ENCODE data around the gene DNAH11. TPM values are rescaled to one million over a fixed set of nuclear protein-coding genes. Genes with fewer than 3 reads are reported as not detected.

The DNAH11 gene
- total RNA-seq, 4 donors from 2014 or later, result 0.10 to 0.62 (median 0.23) TPM

GRCh38 chr7:21948364-21948763 lies 405.5 kb downstream of the DNAH11 start:
- intact Hi-C loops (cut with DNase I; ENCODE audit: low total_unique reads) (no loop called here), in situ Hi-C loops (cut with MboI; ENCODE audit: low sequenced_read_pairs in 4 of 4) (no loop called here)
- Histone ChIP-seq H3K27me3 (no peaks in the 10 kb centered on the region), H3K36me3 (no peaks in the 10 kb centered on the region), H3K27ac (no peak overlapping the region), H3K4me3 (no peak overlapping the region), H3K4me1 (peaks cover under 1 to 1% of the 10 kb centered on the region in 2 donors), H3K9me3 (no peaks in the 10 kb centered on the region)
- ATAC-seq, result no peak
- TF ChIP-seq CTCF (IDR thresholded peaks at IDR 0.05 in 4 of 5, conservative IDR thresholded peaks at IDR 0.05 in 1 of 5), result no peak
- no peak for TF ChIP-seq POLR2A (IDR thresholded peaks at IDR 0.05)
- no peak for DNase-seq

DNA sequence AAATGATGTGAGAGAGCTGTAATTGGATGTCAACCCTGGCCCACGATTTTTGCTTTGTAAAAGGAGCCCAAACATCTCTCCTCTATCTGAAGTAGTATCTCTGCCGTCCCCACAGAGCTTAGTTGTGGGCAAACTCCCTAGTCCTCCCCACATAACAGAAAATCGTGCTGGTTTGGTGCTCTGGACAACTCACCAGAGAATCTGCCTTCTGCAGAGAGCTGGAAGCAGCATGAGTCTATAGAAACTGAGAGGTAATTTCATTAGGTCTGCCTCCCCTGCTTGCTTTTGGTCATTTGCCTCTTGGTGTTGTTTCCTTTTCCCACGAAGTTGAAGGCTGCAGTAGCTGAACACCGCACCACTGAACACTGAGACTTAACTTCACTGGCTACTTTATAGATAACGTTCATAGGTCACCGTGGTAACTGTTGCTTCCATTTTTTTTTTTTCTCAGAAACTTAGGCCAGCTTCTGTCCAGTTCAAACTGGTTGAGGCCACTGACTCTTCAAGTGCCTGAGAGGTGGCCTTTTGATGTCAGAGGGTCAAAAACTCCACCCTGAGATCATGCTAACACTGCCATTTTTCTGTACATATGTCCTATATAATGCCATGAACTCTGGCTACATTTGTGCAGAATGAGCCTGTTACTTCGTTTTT lies 406.2 kb downstream of the DNAH11 start:
- ATAC-seq (no peak), DNase-seq (no peak)
- H3K36me3 ChIP-seq, result no peaks in the 10 kb centered on the region
- in situ Hi-C loops (cut with MboI; ENCODE audit: low sequenced_read_pairs in 4 of 4) (no loop called here), intact Hi-C loops (cut with DNase I; ENCODE audit: low total_unique reads) (no loop called here)
- no peak overlapping the region for H3K4me3 ChIP-seq
- H3K27ac ChIP-seq, result no peak overlapping the region
- H3K9me3 ChIP-seq, result no peaks in the 10 kb centered on the region
- peaks cover 6 to 7% of the 10 kb centered on the region in 2 donors for H3K4me1 ChIP-seq
- H3K27me3 ChIP-seq, result no peaks in the 10 kb centered on the region
- no peak for TF ChIP-seq POLR2A (IDR thresholded peaks at IDR 0.05)
- no peak for TF ChIP-seq CTCF (IDR thresholded peaks at IDR 0.05 in 4 of 5, conservative IDR thresholded peaks at IDR 0.05 in 1 of 5)

Other genes starting within 250 kb of the DNAH11 start
- gene SP4, start 115.0 kb upstream of the DNAH11 start, total RNA-seq, result 10 to 100 TPM in 1 of 4 donors, 1 to 10 TPM in 3; 8.0 to 13.9 (median 9.5) TPM